GM19455 (cell line): ENCODE measurements around the gene UEVLD.

Experiments used
- ATAC-seq: cut with Tn5 transposase; IDR thresholded peaks from one replicate; pipeline ENCODE4 v1.9.1; 2021; ENCODE audit not compliant: unreplicated experiment

Gene UEVLD

DNA sequence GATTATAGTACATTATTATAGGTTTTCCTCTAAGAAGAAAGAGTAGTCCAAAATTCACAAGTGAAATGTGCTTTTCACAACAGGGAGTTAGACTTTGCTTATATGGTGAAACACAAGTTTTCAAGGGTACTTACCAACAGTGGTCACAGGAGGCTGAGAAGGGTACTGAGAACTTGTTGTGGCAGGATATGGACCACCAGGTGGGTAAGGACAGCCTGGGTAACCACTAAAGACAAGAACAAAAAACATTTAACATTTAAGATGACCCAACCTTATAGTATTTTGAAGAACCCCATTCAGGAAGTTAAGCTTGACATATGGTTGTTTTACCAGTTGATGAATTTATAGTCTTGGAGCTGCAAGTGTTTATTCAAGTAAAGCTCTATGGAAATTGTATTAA lies 86.2 kb downstream of the UEVLD start:
- ATAC-seq, result no peak

DNA sequence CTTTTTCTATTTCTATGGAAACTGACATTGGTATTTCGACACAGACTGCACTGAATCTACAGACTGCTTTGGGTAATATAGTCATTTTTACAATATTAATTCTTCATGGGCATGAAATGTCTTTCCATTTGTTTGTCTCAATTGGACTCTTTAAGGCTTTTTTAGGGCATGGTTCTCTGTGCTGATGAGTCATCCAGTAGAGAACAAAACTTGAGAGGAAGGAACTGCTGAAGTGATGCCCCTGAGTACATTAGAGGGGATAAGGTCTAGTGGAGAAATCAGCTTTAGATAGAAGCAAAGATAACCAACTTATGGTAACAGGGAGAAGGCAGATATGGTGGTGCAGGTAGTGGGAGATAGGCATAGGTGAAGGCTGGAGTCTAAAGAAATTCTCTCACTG lies 86.9 kb downstream of the UEVLD start:
- ATAC-seq, result no peak

- ATAC-seq, result no peak
Measured at GRCh38 chr11:18498039-18498438, 90.5 kb downstream of the UEVLD start.

DNA sequence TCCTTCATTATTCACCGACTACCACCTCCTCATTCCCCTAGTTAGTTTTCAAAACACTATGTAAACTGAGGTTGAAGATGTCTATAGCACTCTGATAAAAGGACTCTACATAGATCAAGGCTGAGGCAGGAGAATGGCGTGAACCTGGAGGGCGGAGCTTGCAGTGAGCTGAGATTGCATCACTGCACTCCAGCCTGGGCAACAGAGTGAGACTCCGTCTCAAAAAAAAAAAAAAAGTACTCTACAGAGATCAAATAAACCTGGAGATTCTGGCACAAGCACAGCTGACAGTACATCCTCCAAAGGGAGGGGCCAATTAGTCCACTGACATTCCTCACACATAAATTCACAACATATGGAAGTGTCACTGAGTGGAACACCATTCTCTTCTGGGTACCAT lies 92.8 kb downstream of the UEVLD start:
- no peak for ATAC-seq

DNA sequence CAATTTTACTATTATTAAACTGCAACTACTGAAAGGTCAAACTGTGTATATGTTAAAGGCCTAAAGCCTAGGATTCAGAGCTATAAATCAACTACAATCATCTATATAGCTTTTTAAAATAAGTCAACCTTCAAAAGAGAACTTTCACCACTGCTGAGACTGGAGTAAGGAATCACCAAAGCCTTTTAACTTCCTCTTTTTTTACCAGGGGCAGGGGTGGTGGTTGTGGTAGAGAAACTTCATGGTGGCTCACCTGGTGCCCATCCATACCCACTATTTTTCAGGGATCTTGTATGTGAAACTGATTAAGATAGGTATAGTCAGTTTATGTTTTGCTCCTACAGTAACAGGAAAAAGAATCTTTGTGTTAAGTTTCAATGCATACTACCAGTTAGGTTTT lies 93.3 kb downstream of the UEVLD start:
- ATAC-seq, result no peak

GRCh38 chr11:18493310-18493709 lies 95.2 kb downstream of the UEVLD start:
- ATAC-seq, result no peak

DNA sequence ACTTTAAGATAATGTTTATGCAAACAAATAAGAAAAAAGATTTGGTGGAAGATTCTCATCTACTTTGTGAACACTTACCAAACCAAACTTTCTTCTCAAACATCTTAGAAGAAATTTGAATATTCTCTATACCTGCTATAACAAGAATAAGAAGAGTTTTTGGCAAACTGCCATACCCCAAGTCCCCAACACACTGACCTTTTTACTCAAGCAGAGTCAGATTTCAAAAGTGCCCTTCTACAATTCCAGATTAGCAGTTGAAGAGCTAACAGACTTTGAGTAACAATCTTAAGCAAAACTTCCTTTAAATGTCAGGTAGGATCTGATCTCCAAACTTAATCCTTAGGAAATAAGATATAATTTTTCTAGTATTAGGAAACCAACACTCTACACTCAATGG lies 95.6 kb downstream of the UEVLD start:
- no peak for ATAC-seq

- no peak for ATAC-seq
Measured at GRCh38 chr11:18491924-18492323, 96.6 kb downstream of the UEVLD start.

GRCh38 chr11:18490736-18491485 lies 97.6 kb downstream of the UEVLD start:
- ATAC-seq, result no peak

GRCh38 chr11:18490319-18490718 lies 98.2 kb downstream of the UEVLD start:
- no peak for ATAC-seq

GRCh38 chr11:18485913-18486528 lies 102.5 kb downstream of the UEVLD start:
- ATAC-seq, result no peak
